ENCODE results near the gene AOC3. TPM values are rescaled to one million over a fixed set of nuclear protein-coding genes. Genes with fewer than 3 reads are reported as not detected.

The AOC3 gene
- polyA plus RNA-seq, 1 donor (not counting 4 experiments of a cell fraction or from before 2014, with no cell fraction given) = 0.22 TPM

- H4K20me1 ChIP-seq (ENCODE audit: control insufficient read depth, extremely low read depth, insufficient read depth, low read length) = peaks cover 3% of the 10 kb centered on the region
- H3K4me1 ChIP-seq (ENCODE audit: control insufficient read depth, extremely low read depth, insufficient read depth, low read length) = no peaks in the 10 kb centered on the region
- no peak overlapping the region for H3K27ac ChIP-seq (ENCODE audit: control insufficient read depth, insufficient read depth, low read length)
- H3K27me3 ChIP-seq (ENCODE audit: control insufficient read depth, extremely low read depth, insufficient read depth, low read length) = no peaks in the 10 kb centered on the region
- FAIRE-seq (no peak), DNase-seq (ENCODE audit: low read depth, low spot score) (no peak)
- H3K9me1 ChIP-seq (ENCODE audit: control insufficient read depth, extremely low read depth, insufficient read depth, low read length) = no peaks in the 10 kb centered on the region
- TF ChIP-seq EZH2 (IDR thresholded peaks at IDR 0.05; ENCODE audit: low read length) = no peak
- TF ChIP-seq, protein P1, sequence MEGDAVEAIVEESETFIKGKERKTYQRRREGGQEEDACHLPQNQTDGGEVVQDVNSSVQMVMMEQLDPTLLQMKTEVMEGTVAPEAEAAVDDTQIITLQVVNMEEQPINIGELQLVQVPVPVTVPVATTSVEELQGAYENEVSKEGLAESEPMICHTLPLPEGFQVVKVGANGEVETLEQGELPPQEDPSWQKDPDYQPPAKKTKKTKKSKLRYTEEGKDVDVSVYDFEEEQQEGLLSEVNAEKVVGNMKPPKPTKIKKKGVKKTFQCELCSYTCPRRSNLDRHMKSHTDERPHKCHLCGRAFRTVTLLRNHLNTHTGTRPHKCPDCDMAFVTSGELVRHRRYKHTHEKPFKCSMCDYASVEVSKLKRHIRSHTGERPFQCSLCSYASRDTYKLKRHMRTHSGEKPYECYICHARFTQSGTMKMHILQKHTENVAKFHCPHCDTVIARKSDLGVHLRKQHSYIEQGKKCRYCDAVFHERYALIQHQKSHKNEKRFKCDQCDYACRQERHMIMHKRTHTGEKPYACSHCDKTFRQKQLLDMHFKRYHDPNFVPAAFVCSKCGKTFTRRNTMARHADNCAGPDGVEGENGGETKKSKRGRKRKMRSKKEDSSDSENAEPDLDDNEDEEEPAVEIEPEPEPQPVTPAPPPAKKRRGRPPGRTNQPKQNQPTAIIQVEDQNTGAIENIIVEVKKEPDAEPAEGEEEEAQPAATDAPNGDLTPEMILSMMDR (optimal IDR thresholded peaks at IDR 0.05 in 1 of 3, IDR thresholded peaks at IDR 0.05 in 1 of 3, conservative IDR thresholded peaks at IDR 0.05 in 1 of 3; ENCODE audit: extremely low read depth in 1 of 3, insufficient read depth in 2 of 3, low read length in 3 of 3) = no peak
- peaks cover 25 to 30% of the 10 kb centered on the region in 2 experiments for H3K36me3 ChIP-seq (ENCODE audit: control insufficient read depth in 2 of 2, extremely low read depth in 1 of 2, insufficient read depth in 2 of 2, low read length in 2 of 2)
- dilution Hi-C loops (cut with MboI; ENCODE audit: extremely low pct_ligation_motif_present, low sequenced_read_pairs) = loop anchor here (25.0 kb wide), 1 partner anchor 91 kb away; no protein-coding TSS in a partner anchor
- no peak overlapping the region for H3K4me2 ChIP-seq (ENCODE audit: control insufficient read depth, extremely low read depth, insufficient read depth, low read depth, low read length)
- H3K4me3 ChIP-seq (ENCODE audit: control insufficient read depth in 2 of 3, extremely low read depth in 1 of 3, insufficient read depth in 2 of 3, low read depth in 1 of 3, low read length in 3 of 3) = no peak overlapping the region
- H3K9me3 ChIP-seq (ENCODE audit: control insufficient read depth, low read depth, low read length) = no peaks in the 10 kb centered on the region
- H2AFZ ChIP-seq (ENCODE audit: control insufficient read depth, low read length) = no peak overlapping the region
- no peaks in the 10 kb centered on the region for H3K79me2 ChIP-seq (ENCODE audit: control insufficient read depth, insufficient read depth, low read length)
- no peak overlapping the region for H3K9ac ChIP-seq (ENCODE audit: control insufficient read depth, extremely low read depth, insufficient read depth, low read length)
Observed at GRCh38 chr17:42846594-42847280, 4.3 kb upstream of the AOC3 start.

- Histone ChIP-seq H4K20me1 (ENCODE audit: control insufficient read depth, extremely low read depth, insufficient read depth, low read length) (peaks cover 3% of the 10 kb centered on the region), H3K27ac (ENCODE audit: control insufficient read depth, insufficient read depth, low read length) (no peak overlapping the region), H3K9ac (ENCODE audit: control insufficient read depth, extremely low read depth, insufficient read depth, low read length) (no peak overlapping the region), H3K4me1 (ENCODE audit: control insufficient read depth, extremely low read depth, insufficient read depth, low read length) (no peaks in the 10 kb centered on the region), H3K9me3 (ENCODE audit: control insufficient read depth, low read depth, low read length) (no peaks in the 10 kb centered on the region), H3K4me3 (ENCODE audit: control insufficient read depth in 2 of 3, extremely low read depth in 1 of 3, insufficient read depth in 2 of 3, low read depth in 1 of 3, low read length in 3 of 3) (no peak overlapping the region), H3K4me2 (ENCODE audit: control insufficient read depth, extremely low read depth, insufficient read depth, low read depth, low read length) (no peak overlapping the region), H3K36me3 (ENCODE audit: control insufficient read depth in 2 of 2, extremely low read depth in 1 of 2, insufficient read depth in 2 of 2, low read length in 2 of 2) (peaks cover 19 to 20% of the 10 kb centered on the region in 2 experiments), H2AFZ (ENCODE audit: control insufficient read depth, low read length) (no peak overlapping the region), H3K79me2 (ENCODE audit: control insufficient read depth, insufficient read depth, low read length) (no peaks in the 10 kb centered on the region), H3K27me3 (ENCODE audit: control insufficient read depth, extremely low read depth, insufficient read depth, low read length) (no peaks in the 10 kb centered on the region), H3K9me1 (ENCODE audit: control insufficient read depth, extremely low read depth, insufficient read depth, low read length) (no peaks in the 10 kb centered on the region)
- DNase-seq (ENCODE audit: low read depth, low spot score) (no peak), FAIRE-seq (no peak)
- TF ChIP-seq EZH2 (IDR thresholded peaks at IDR 0.05; ENCODE audit: low read length) = no peak
- TF ChIP-seq, protein P1 (optimal IDR thresholded peaks at IDR 0.05 in 1 of 3, IDR thresholded peaks at IDR 0.05 in 1 of 3, conservative IDR thresholded peaks at IDR 0.05 in 1 of 3; ENCODE audit: extremely low read depth in 1 of 3, insufficient read depth in 2 of 3, low read length in 3 of 3) = no peak
- dilution Hi-C loops (cut with MboI; ENCODE audit: extremely low pct_ligation_motif_present, low sequenced_read_pairs) = loop anchor here (25.0 kb wide), 1 partner anchor 89 kb away; no protein-coding TSS in a partner anchor
Observed at GRCh38 chr17:42848093-42848492, 2.9 kb upstream of the AOC3 start.

Data from keratinocyte (primary cell).